LNCaP clone FGC (cell line): ENCODE data around the gene ADRM1.

ENCODE experiments used
- DNase-seq: peaks from one replicate; pipeline ENCODE4 v3.0.0-alpha.2; 2011; ENCODE audit warnings: low read depth
- H3K4me3 ChIP-seq: 2 replicates; pipeline ENCODE4 v1.5.1; 2011; ENCODE audit warnings: mild to moderate bottlenecking, low read depth, low read length, control low read depth
- TF ChIP-seq, protein P1 (sequence below): IDR thresholded peaks from 2 replicates; pipeline ENCODE4 v1.5.1; 2012; ENCODE audit warnings: mild to moderate bottlenecking; ENCODE audit not compliant: control insufficient read depth, insufficient read depth; ENCODE audit errors: extremely low read depth

ADRM1 gene

DNA sequence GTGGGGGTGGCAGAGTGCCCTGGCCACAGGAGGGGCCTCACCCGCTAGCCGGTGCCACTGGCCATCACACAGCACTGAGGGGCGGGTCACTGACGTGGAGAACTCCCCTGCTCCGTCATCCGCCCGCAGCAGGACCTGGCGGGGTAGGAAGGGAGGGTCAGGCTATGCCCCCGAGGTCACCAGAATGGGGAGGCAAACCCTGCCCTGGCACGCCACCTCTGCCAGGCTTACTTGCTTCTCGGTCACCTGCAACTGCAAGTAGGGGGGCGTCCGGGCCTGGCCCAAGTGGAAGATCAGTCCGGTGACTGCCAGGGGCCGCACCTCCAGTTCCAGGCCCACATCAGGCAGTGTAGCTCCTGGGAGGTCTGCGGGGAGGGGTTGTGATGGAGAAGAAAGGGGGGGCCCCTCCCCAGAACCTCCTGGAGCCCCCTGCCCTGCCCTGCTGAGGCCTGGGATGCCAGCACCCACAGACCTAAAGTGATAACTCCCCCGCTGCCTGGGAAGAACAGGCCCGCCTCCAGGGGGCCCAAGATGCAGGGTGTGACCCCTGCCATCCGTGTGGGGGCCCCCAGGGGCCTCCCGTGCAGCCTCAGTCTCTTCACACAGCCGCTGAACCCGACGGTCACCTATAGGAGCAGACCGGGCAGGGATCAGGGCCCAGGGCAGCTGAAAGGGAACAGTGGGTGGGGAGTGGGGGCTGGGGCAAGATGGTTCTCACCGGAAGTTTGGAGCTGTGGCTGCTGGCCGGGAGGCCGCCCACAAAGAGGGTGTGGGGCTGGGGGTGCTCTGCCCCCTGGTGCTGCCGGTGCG is 7.4 kb downstream of the ADRM1 start:
- H3K4me3 ChIP-seq: no peak overlapping the region
- no peak for DNase-seq
- TF ChIP-seq, protein P1, sequence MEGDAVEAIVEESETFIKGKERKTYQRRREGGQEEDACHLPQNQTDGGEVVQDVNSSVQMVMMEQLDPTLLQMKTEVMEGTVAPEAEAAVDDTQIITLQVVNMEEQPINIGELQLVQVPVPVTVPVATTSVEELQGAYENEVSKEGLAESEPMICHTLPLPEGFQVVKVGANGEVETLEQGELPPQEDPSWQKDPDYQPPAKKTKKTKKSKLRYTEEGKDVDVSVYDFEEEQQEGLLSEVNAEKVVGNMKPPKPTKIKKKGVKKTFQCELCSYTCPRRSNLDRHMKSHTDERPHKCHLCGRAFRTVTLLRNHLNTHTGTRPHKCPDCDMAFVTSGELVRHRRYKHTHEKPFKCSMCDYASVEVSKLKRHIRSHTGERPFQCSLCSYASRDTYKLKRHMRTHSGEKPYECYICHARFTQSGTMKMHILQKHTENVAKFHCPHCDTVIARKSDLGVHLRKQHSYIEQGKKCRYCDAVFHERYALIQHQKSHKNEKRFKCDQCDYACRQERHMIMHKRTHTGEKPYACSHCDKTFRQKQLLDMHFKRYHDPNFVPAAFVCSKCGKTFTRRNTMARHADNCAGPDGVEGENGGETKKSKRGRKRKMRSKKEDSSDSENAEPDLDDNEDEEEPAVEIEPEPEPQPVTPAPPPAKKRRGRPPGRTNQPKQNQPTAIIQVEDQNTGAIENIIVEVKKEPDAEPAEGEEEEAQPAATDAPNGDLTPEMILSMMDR: no peak

DNA sequence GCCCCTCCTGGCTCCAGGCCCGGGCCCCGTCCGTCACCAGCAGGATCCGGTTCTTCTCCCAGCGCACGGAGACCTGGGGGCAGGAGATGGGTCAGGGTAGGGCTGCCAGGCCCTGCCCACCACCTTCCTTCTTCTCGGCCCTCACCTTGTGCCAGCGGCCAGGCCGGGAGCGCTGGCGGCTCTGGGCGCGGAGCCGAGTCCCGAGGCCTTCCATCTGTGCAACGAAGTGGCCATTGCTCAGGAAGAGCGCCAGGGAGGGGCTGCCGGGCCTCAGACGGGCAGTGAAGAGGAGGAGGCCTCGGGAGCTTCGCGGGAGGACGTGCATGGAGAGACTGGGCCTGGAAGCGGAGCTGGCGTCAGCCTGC is 7.9 kb downstream of the ADRM1 start:
- no peak for DNase-seq
- TF ChIP-seq, protein P1: no peak
- no peak overlapping the region for H3K4me3 ChIP-seq

DNA sequence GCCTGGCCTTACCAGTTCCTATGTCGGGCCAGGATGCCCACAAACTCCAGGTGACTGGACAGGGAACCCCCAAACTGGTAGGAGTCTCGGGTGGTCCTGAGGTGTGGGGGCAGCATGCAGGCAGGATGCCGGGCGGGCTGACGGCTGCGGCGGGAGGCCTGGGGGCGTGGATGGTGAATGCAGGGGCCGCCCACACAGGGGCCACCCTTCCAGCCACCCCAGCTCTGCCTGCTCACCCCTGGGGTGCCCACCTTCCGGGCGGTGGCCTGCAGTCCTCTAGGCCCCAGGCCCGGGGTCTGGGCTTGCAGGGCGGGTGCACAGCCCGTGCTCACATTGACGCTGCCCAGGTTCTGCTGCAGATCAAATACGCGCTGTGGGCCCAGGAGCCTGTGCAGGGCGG is 8.4 kb downstream of the ADRM1 start:
- DNase-seq: no peak
- TF ChIP-seq, protein P1: no peak
- H3K4me3 ChIP-seq: no peak overlapping the region

DNA sequence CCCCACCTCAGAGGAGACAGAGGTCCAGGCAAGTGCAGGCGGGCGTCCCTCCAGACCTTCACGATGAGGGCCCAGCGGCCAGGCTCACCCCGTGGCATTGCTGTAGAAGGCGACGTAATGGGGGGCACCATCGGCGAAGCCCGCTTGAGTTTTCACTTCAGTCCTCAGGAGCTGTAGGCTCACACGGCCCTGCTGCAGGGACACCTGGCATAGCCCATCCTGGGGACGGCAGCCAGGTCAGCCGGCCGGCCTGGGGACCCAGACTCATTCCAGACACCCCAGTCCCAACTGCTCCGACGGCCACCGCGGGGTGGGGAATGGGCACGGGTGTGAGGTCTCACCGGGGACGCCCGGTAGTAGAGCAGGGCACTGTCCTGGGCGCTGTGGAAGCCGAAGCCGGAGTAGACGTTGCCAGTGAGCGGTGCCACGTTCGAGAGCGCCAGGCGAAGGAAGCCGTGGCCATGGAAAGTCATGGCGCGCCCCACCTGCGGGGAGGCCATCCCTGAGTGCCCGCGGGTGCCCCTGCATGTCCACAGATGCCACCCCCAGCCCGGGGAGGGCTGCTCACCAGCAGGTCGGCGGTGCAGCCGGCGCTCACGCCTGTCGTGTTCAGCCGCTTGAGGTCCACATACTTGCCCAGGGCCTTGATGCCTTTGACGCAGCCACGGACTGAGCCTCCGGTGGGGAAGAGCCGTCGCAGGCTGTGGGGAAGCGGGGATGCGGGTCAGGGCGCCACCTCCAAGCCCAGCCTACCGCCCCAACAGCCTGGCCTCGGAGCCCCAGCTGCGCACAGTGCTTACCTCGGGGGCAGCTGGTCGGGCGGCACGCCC is 9.2 kb downstream of the ADRM1 start:
- TF ChIP-seq, protein P1: no peak
- no peak overlapping the region for H3K4me3 ChIP-seq
- no peak for DNase-seq

DNA sequence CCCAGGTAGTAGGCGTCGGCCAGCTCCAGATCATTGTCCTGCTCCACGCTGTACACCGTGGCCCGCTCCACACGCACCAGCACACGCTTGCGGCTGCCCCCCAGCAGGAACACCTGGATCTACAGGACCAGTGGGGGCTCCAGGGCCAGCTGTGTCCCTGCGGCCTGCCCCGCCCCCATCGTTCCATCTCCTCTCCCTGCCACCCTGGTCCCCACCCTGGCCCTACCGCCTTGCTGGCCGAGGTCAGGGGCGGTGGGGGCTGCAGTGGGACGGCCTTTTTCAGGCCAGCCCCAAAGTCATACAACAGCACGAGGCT is 9.8 kb downstream of the ADRM1 start:
- no peak overlapping the region for H3K4me3 ChIP-seq
- no peak for DNase-seq
- TF ChIP-seq, protein P1: no peak

DNA sequence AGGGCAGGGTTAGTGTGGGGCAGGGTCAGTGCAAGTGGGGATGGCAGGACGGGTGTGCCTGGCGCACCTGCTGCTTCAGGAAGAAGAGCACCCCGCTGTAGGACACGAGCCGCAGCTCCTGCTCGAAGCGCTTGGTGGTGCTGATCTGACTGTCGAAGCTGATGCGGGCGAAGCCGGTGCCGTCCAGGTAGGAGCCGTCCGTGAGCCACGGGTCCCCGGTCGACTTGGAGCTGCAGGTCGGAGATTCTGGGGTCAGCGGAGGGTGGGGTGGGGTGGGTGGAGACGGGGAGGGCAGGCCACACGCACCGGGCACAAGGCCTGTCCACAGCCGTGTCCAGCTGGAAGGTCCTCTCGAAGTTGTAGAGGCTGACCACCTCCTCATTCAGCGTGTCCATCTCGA is 10.2 kb downstream of the ADRM1 start:
- H3K4me3 ChIP-seq: no peak overlapping the region
- TF ChIP-seq, protein P1: no peak
- no peak for DNase-seq
